MM.1S (cell line): ENCODE results near the gene SERPINB12.

Experiments
- CTCF ChIP-seq: fragments of 300-600 bp; sonication (generic); IDR thresholded peaks from 2 replicates; pipeline ENCODE4 v1.5.1; 2016; ENCODE audit warnings: antibody characterized with exemption, low read length, mixed read lengths
- EZH2 ChIP-seq: fragments of 300-600 bp; sonication (generic); optimal IDR thresholded peaks from 2 replicates; pipeline ENCODE3; 2017; ENCODE audit warnings: low read depth, mild to moderate bottlenecking, antibody characterized with exemption, low read length, mixed read lengths

- TF ChIP-seq CTCF (no peak), EZH2 (no peak)
These were observed 13.2 kb upstream of the SERPINB12 start for GRCh38 chr18:63528863-63529492.
